IMR-90 (cell line): Measurements from ENCODE around the gene DNAJC2. TPM values are rescaled to one million over a fixed set of nuclear protein-coding genes. Genes with fewer than 3 reads are reported as not detected.
A peak's percentile ranks its signal among the peaks of the same experiment; 100 is the strongest.

ENCODE experiments used
- ATAC-seq: fragments of 200-7000 bp; cut with Tn5 transposase; 2 replicates; pipeline ENCODE4 v1.9.1; 2020; ENCODE audit warnings: low read depth, mild to moderate bottlenecking, moderate library complexity
- BruUV-seq: library from RNA; stranded (reverse); fragments of 400-500 nt; replicated peaks from 2 replicates; lab custom pipeline; 2021; lab: Mats Ljungman, UMichigan
- CTCF ChIA-PET: fragments of 300-600 bp; formaldehyde crosslinking; extraction: SDS; loops from one replicate; lab custom pipeline; 2021; ENCODE audit warnings: antibody characterized with exemption; lab: Yijun Ruan, JAX
- POLR2A ChIA-PET: fragments of 300-600 bp; sonication (Branson Sonifier 250); formaldehyde crosslinking; loops from one replicate; lab custom pipeline; 2022; ENCODE audit warnings: antibody characterized with exemption; ENCODE audit not compliant: unreplicated experiment; lab: Charles Lee
- DNase-seq: peaks from one replicate; pipeline ENCODE4 v3.0.0; 2013
- H2AFZ ChIP-seq: replicated peaks from 2 replicates; pipeline ENCODE3; 2013; ENCODE audit warnings: low read length, mild to moderate bottlenecking; ENCODE audit not compliant: poor library complexity
- H2AK5ac ChIP-seq: 2 replicates; pipeline ENCODE4 v1.6.1; 2013; ENCODE audit warnings: low read depth, low read length, inconsistent platforms
- H2AK9ac ChIP-seq: replicated peaks from 2 replicates; pipeline ENCODE3; 2013; ENCODE audit warnings: mild to moderate bottlenecking, low read depth, low read length, moderate library complexity; ENCODE audit not compliant: poor library complexity
- H2BK120ac ChIP-seq: 2 replicates; pipeline ENCODE4 v1.6.1; 2013; ENCODE audit warnings: low read depth, low read length, inconsistent platforms
- H2BK15ac ChIP-seq: 3 replicates; pipeline ENCODE4 v1.6.1; 2013; ENCODE audit warnings: low read depth, low read length, inconsistent platforms
- H2BK20ac ChIP-seq: 2 replicates; pipeline ENCODE4 v1.6.1; 2013; ENCODE audit warnings: low read depth, mild to moderate bottlenecking, inconsistent platforms, low read length, moderate library complexity
- H2BK5ac ChIP-seq: 2 replicates; pipeline ENCODE4 v1.6.1; 2013; ENCODE audit warnings: mild to moderate bottlenecking, low read depth, low read length, inconsistent platforms; ENCODE audit not compliant: poor library complexity, severe bottlenecking
- H3K14ac ChIP-seq: replicated peaks from 2 replicates; pipeline ENCODE4 v1.6.1; 2013; ENCODE audit warnings: low read depth, low read length, inconsistent platforms
- H3K18ac ChIP-seq: 2 replicates; pipeline ENCODE4 v1.6.1; 2013; ENCODE audit warnings: low read depth, low read length, control low read depth
- H3K23ac ChIP-seq: 2 replicates; pipeline ENCODE4 v1.6.1; 2013; ENCODE audit warnings: low read depth, low read length, inconsistent platforms
- H3K27ac ChIP-seq: 2 replicates; pipeline ENCODE4 v1.5.1; 2013; ENCODE audit warnings: mild to moderate bottlenecking, control low read depth, low read length; ENCODE audit not compliant: insufficient read depth
- H3K27me3 ChIP-seq: 2 replicates; pipeline ENCODE4 v1.6.1; 2013; ENCODE audit warnings: low read length; ENCODE audit not compliant: control insufficient read depth, insufficient read depth
- H3K36me3 ChIP-seq: 2 replicates; pipeline ENCODE4 v1.6.1; 2013; ENCODE audit warnings: low read length, mixed read lengths; ENCODE audit not compliant: control insufficient read depth, insufficient read depth
- H3K4ac ChIP-seq: 2 replicates; pipeline ENCODE4 v1.6.1; 2013; ENCODE audit warnings: low read depth, low read length, inconsistent platforms
- H3K4me1 ChIP-seq: 2 replicates; pipeline ENCODE4 v1.6.1; 2013; ENCODE audit warnings: low read length, mixed read lengths; ENCODE audit not compliant: control insufficient read depth, insufficient read depth
- H3K4me2 ChIP-seq: 2 replicates; pipeline ENCODE4 v1.6.1; 2013; ENCODE audit warnings: low read depth, mild to moderate bottlenecking, control low read depth, low read length, moderate library complexity
- H3K4me3 ChIP-seq: 2 replicates; pipeline ENCODE4 v1.5.1; 2013; ENCODE audit warnings: low read depth, mild to moderate bottlenecking, control low read depth, low read length, moderate library complexity; ENCODE audit not compliant: insufficient read depth
- H3K56ac ChIP-seq: 2 replicates; pipeline ENCODE4 v1.6.1; 2013; ENCODE audit warnings: low read length, inconsistent platforms; ENCODE audit not compliant: insufficient read depth; ENCODE audit errors: extremely low read depth
- H3K79me1 ChIP-seq, 2 experiments: 2 replicates each; pipeline ENCODE4 v1.6.1; 2013; ENCODE audit warnings: low read length in 2 of 2, inconsistent platforms in 1 of 2, low read depth in 1 of 2
- H3K9ac ChIP-seq: 2 replicates; pipeline ENCODE4 v1.6.1; 2013; ENCODE audit warnings: low read depth, low read length, control low read depth
- H3K9me1 ChIP-seq: 2 replicates; pipeline ENCODE4 v1.6.1; 2013; ENCODE audit warnings: low read length, inconsistent platforms; ENCODE audit not compliant: insufficient read depth
- H3K9me3 ChIP-seq: 2 replicates; pipeline ENCODE4 v1.6.1; 2013; ENCODE audit warnings: low read length; ENCODE audit not compliant: control insufficient read depth, insufficient read depth
- H4K20me1 ChIP-seq: 2 replicates; pipeline ENCODE4 v1.6.1; 2013; ENCODE audit warnings: low read length, inconsistent platforms; ENCODE audit not compliant: insufficient read depth
- H4K5ac ChIP-seq: 2 replicates; pipeline ENCODE4 v1.6.1; 2013; ENCODE audit warnings: mild to moderate bottlenecking, low read depth, low read length, control low read depth
- H4K8ac ChIP-seq, 2 experiments: 2 replicates each; pipeline ENCODE4 v1.6.1; 2013; ENCODE audit warnings: low read depth in 2 of 2, low read length in 2 of 2, control low read depth in 1 of 2, inconsistent platforms in 1 of 2
- H4K91ac ChIP-seq: 2 replicates; pipeline ENCODE4 v1.6.1; 2013; ENCODE audit warnings: low read depth, low read length, inconsistent platforms; ENCODE audit not compliant: insufficient read depth
- BHLHE40 ChIP-seq: fragments of 150-350 bp; IDR thresholded peaks from 2 replicates; pipeline ENCODE4 v1.6.1; 2016; ENCODE audit warnings: mild to moderate bottlenecking, low read depth, low read length
- CEBPB ChIP-seq: IDR thresholded peaks from 2 replicates; pipeline ENCODE4 v1.6.1; 2012; ENCODE audit warnings: low read depth, low read length, improper control_type of control experiment
- CHD1 ChIP-seq: IDR thresholded peaks from 2 replicates; pipeline ENCODE4 v1.6.1; 2012; ENCODE audit warnings: low read depth, low read length, improper control_type of control experiment
- WGBS, 2 experiments: methylation state at CpG; one replicate each; pipeline versions ENCODE4 v1.1.5 to v1.1.7; 2013; ENCODE audit warnings: missing lambda C conversion rate in 2 of 2; ENCODE audit not compliant: insufficient read length in 1 of 2; ENCODE audit errors: extremely low coverage in 2 of 2; 5-methylcytosine and 5-hydroxymethylcytosine counted together
- dilution Hi-C: fragments of 300-500 bp; cut with HindIII; formaldehyde crosslinking; loops from one replicate; pipeline ENCODE4 v1.14.3; 2018; ENCODE audit warnings: low sequenced_read_pairs; ENCODE audit not compliant: unreplicated experiment
- in situ Hi-C: fragments of 300-500 bp; cut with MboI; formaldehyde crosslinking; loops from 3 replicates; pipeline ENCODE4 v1.14.3; 2019; ENCODE audit warnings: low sequenced_read_pairs, inconsistent platforms, mixed read lengths
- intact Hi-C: fragments of 100-400 bp; cut with micrococcal nuclease; formaldehyde crosslinking; loops from 2 replicates; pipeline ENCODE4 v1.10.0; 2022
- polyA plus RNA-seq, 3 experiments: library from polyadenylated mRNA; depleted of rRNA; stranded (reverse); fragments of >200 nt; gene quantifications; 2 replicates each; pipeline ENCODE4 v1.2.3, GENCODE V29; 2012; ENCODE audit warnings: low replicate concordance in 1 of 3
- total RNA-seq: library from RNA; depleted of rRNA; stranded (reverse); fragments of >200 nt; gene quantifications from 2 replicates; pipeline ENCODE4 v1.2.3, GENCODE V29; 2012

DNAJC2 gene
- total and polyA plus RNA-seq, 2 of the 4 experiments (the other 2 are of a cell fraction), result 17.5 to 22.4 TPM

GRCh38 chr7:103299660-103300059, 44.9 kb downstream of the DNAJC2 start:
- TF ChIP-seq CEBPB (peak; percentile 41), BHLHE40 (no peak), CHD1 (no peak)
- no peak overlapping the region for H4K5ac ChIP-seq
- H3K4me1 ChIP-seq, result peaks cover 2% of the 10 kb centered on the region; the same call in 1 of the 2 replicates
- H2AFZ ChIP-seq, result no peak overlapping the region
- H3K56ac ChIP-seq, result no peak overlapping the region
- H3K4me2 ChIP-seq, result no peak overlapping the region
- POLR2A ChIA-PET, result no interaction called here
- CTCF ChIA-PET, result interaction anchor here (0.6 kb wide), 1 partner anchor 28 kb away, joined by 6 read pairs; no protein-coding TSS in a partner anchor
- no TSS peak for BruUV-seq
- H3K9me3 ChIP-seq, result no peaks in the 10 kb centered on the region
- H3K27ac ChIP-seq, result no peak overlapping the region
- H3K27me3 ChIP-seq, result no peaks in the 10 kb centered on the region
- H3K79me1 ChIP-seq, result peaks cover 15 to 29% of the 10 kb centered on the region in 2 experiments; a peak in 2 of 4 replicates
- intact Hi-C loops, result loop anchor here (10.0 kb wide), 1 partner anchor 185 kb away; no protein-coding TSS in a partner anchor
- H2BK5ac ChIP-seq, result no peak overlapping the region
- dilution Hi-C loops, result no loop called here
- no peak overlapping the region for H4K91ac ChIP-seq
- no peak overlapping the region for H2BK20ac ChIP-seq
- no peaks in the 10 kb centered on the region for H3K9me1 ChIP-seq
- H3K14ac ChIP-seq, result no peak overlapping the region
- H2BK15ac ChIP-seq, result no peak overlapping the region
- no peak overlapping the region for H2AK5ac ChIP-seq
- DNase-seq (no peak), ATAC-seq (no peak)
- in situ Hi-C loops, result no loop called here
- no peak overlapping the region for H3K23ac ChIP-seq
- H4K8ac ChIP-seq, result no peak overlapping the region
- H3K4ac ChIP-seq, result no peak overlapping the region
- no peak overlapping the region for H3K9ac ChIP-seq
- H4K20me1 ChIP-seq, result no peaks in the 10 kb centered on the region; the same call in 1 of the 2 replicates
- H3K36me3 ChIP-seq, result peaks cover 27% of the 10 kb centered on the region
- no peak overlapping the region for H2AK9ac ChIP-seq
- H3K4me3 ChIP-seq, result no peak overlapping the region
- H2BK120ac ChIP-seq, result no peak overlapping the region
- H3K18ac ChIP-seq, result no peak overlapping the region
- no CpG with 5 or more reads among the region's 6 CpGs for WGBS, 2 experiments
